Astrocyte (in vitro differentiated cells and primary cell): ENCODE results near the gene DCTPP1.

Experiments
- EZH2 ChIP-seq: IDR thresholded peaks from 2 replicates; pipeline ENCODE4 v1.6.1; 2012; ENCODE audit warnings: mild to moderate bottlenecking, low read length, inconsistent platforms; ENCODE audit not compliant: insufficient read depth
- TF ChIP-seq, protein P1 (sequence below): IDR thresholded peaks from 2 replicates; pipeline ENCODE4 v1.5.1; 2011; ENCODE audit warnings: low read depth, mild to moderate bottlenecking, inconsistent platforms, low read length, moderate library complexity; ENCODE audit not compliant: insufficient read depth

DNA sequence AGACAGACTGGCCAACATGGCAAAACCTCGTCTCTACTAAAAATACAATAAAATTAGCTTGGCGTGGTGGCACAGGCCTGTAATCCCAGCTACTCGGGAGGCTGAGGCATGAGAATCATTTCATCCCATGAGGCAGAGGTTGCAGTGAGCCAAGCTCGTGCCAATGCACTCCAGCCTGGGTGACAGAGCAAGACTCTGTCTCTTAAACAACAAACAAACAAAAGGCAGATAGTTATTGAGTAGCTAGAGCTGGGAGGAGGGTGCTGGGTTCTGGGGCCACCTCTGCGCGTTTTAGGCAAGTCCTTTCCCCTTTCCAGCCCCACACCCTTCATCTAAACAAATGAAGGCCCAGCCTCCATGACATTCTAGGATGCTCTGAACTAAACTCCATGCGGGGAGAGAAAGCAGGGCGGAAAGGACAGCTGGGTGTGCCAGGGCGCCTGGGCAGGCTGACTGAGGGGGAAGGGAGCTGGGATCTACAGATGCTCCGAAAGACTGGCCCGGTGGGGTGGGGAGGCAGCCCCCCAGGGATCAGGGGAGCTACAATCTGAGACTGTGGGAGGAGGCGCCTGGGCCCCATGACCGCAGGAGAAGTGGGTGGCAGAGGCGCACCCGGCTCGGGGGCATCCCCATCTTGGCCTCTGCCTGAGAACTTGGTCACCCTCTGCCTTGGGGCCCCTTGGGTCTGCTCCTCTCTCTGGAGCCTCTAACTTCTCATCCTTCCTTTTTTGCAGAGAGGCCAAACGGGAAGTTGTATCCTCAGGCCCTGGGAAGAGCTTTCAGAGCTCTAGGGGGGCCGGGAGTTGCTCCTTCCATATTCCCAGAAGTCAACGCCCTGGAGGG, 43.6 kb upstream of the DCTPP1 start:
- TF ChIP-seq, protein P1, sequence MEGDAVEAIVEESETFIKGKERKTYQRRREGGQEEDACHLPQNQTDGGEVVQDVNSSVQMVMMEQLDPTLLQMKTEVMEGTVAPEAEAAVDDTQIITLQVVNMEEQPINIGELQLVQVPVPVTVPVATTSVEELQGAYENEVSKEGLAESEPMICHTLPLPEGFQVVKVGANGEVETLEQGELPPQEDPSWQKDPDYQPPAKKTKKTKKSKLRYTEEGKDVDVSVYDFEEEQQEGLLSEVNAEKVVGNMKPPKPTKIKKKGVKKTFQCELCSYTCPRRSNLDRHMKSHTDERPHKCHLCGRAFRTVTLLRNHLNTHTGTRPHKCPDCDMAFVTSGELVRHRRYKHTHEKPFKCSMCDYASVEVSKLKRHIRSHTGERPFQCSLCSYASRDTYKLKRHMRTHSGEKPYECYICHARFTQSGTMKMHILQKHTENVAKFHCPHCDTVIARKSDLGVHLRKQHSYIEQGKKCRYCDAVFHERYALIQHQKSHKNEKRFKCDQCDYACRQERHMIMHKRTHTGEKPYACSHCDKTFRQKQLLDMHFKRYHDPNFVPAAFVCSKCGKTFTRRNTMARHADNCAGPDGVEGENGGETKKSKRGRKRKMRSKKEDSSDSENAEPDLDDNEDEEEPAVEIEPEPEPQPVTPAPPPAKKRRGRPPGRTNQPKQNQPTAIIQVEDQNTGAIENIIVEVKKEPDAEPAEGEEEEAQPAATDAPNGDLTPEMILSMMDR = no peak
- TF ChIP-seq EZH2 = no peak
